Measurements from ENCODE around the gene RSPH6A.
A peak's percentile ranks its signal among the peaks of the same experiment; 100 is the strongest.

RSPH6A gene

GRCh38 chr19:45766296-45766868 is 48.7 kb downstream of the RSPH6A start:
- WGBS: 88% methylated on average over 17 of the region's 17 CpGs
- H3K27me3 ChIP-seq (ENCODE audit: control insufficient read depth in 1 of 2, insufficient read depth in 1 of 2, low read length in 2 of 2): peaks cover 4 to 17% of the 10 kb centered on the region in 2 experiments
- H3K9me3 ChIP-seq (ENCODE audit: control insufficient read depth, low read length): no peaks in the 10 kb centered on the region
- H2AK5ac ChIP-seq (ENCODE audit: low read length, severe bottlenecking): peak overlapping the region; percentile 61
- H3K14ac ChIP-seq (ENCODE audit: low read length in 2 of 2): peak overlapping the region; percentile 49 to 86
- peak overlapping the region; percentile 85 to 88 for H3K18ac ChIP-seq (ENCODE audit: low read depth in 1 of 2, low read length in 2 of 2)
- DNase-seq: no peak
- H4K91ac ChIP-seq (ENCODE audit: low read length): peak overlapping the region; percentile 89
- peak overlapping the region; percentile 44 for H3K27ac ChIP-seq (ENCODE audit: low read length, poor library complexity, severe bottlenecking)
- H3K4me2 ChIP-seq (ENCODE audit: low read length, poor library complexity, severe bottlenecking): peak overlapping the region; percentile 79
- H3K79me1 ChIP-seq (replicated peaks; ENCODE audit: low read length, poor library complexity, severe bottlenecking): peaks cover 14% of the 10 kb centered on the region
- peak overlapping the region; percentile 90 for H2BK120ac ChIP-seq (ENCODE audit: low read depth, low read length)
- H3K9ac ChIP-seq (ENCODE audit: low read length): peak overlapping the region; percentile 95
- H2BK12ac ChIP-seq (ENCODE audit: low read length in 2 of 2): peak overlapping the region; percentile 30 to 86
- peak overlapping the region; percentile 33 for H2BK15ac ChIP-seq (ENCODE audit: low read depth, poor library complexity, severe bottlenecking)
- peak overlapping the region; percentile 11 for H2BK5ac ChIP-seq (ENCODE audit: low read depth, low read length, poor library complexity, severe bottlenecking)
- H2AFZ ChIP-seq (ENCODE audit: low read depth, low read length): no peak overlapping the region
- peaks cover 49% of the 10 kb centered on the region for H3K4me1 ChIP-seq (ENCODE audit: control insufficient read depth, insufficient read depth, low read depth, low read length)
- peak overlapping the region; percentile 95 for H4K8ac ChIP-seq (ENCODE audit: low read length)
- H3K4me3 ChIP-seq (ENCODE audit: insufficient read depth in 1 of 2, low read depth in 1 of 2, low read length in 2 of 2): peak overlapping the region in 1 of 2 experiments; percentile 89
- H3K23ac ChIP-seq (ENCODE audit: low read length in 2 of 2): peak overlapping the region in 1 of 2 experiments; percentile 61
- peaks cover 9 to 27% of the 10 kb centered on the region in 2 experiments for H3K36me3 ChIP-seq (ENCODE audit: control insufficient read depth in 1 of 2, insufficient read depth in 2 of 2, low read depth in 1 of 2, low read length in 2 of 2)
- H3K4ac ChIP-seq (ENCODE audit: low read depth in 1 of 2, low read length in 2 of 2): peak overlapping the region; percentile 92 to 96

GRCh38 chr19:45765702-45766295 is 49.3 kb downstream of the RSPH6A start:
- peaks cover 14% of the 10 kb centered on the region for H3K79me1 ChIP-seq (replicated peaks; ENCODE audit: low read length, poor library complexity, severe bottlenecking)
- DNase-seq: no peak
- H3K18ac ChIP-seq (ENCODE audit: low read depth in 1 of 2, low read length in 2 of 2): peak overlapping the region in 1 of 2 experiments; percentile 18
- peaks cover 4 to 21% of the 10 kb centered on the region in 2 experiments for H3K36me3 ChIP-seq (ENCODE audit: control insufficient read depth in 1 of 2, insufficient read depth in 2 of 2, low read depth in 1 of 2, low read length in 2 of 2)
- no peak overlapping the region for H2AK5ac ChIP-seq (ENCODE audit: low read length, severe bottlenecking)
- H4K91ac ChIP-seq (ENCODE audit: low read length): peak overlapping the region; percentile 52
- H3K9ac ChIP-seq (ENCODE audit: low read length): peak overlapping the region; percentile 95
- peak overlapping the region; percentile 30 to 70 for H2BK12ac ChIP-seq (ENCODE audit: low read length in 2 of 2)
- H3K14ac ChIP-seq (ENCODE audit: low read length in 2 of 2): peak overlapping the region in 1 of 2 experiments; percentile 53
- peak overlapping the region; percentile 60 for H4K8ac ChIP-seq (ENCODE audit: low read length)
- H2AFZ ChIP-seq (ENCODE audit: low read depth, low read length): no peak overlapping the region
- peaks cover 4 to 17% of the 10 kb centered on the region in 2 experiments for H3K27me3 ChIP-seq (ENCODE audit: control insufficient read depth in 1 of 2, insufficient read depth in 1 of 2, low read length in 2 of 2)
- H3K4me1 ChIP-seq (ENCODE audit: control insufficient read depth, insufficient read depth, low read depth, low read length): peaks cover 44% of the 10 kb centered on the region
- no peak overlapping the region for H3K4me2 ChIP-seq (ENCODE audit: low read length, poor library complexity, severe bottlenecking)
- H2BK120ac ChIP-seq (ENCODE audit: low read depth, low read length): no peak overlapping the region
- 90% methylated on average over 23 of the region's 23 CpGs for WGBS
- no peaks in the 10 kb centered on the region for H3K9me3 ChIP-seq (ENCODE audit: control insufficient read depth, low read length)
- H3K23ac ChIP-seq (ENCODE audit: low read length in 2 of 2): no peak overlapping the region
- H3K27ac ChIP-seq (ENCODE audit: low read length, poor library complexity, severe bottlenecking): no peak overlapping the region
- peak overlapping the region in 1 of 2 experiments; percentile 48 for H3K4ac ChIP-seq (ENCODE audit: low read depth in 1 of 2, low read length in 2 of 2)
- H2BK5ac ChIP-seq (ENCODE audit: low read depth, low read length, poor library complexity, severe bottlenecking): no peak overlapping the region
- H2BK15ac ChIP-seq (ENCODE audit: low read depth, poor library complexity, severe bottlenecking): no peak overlapping the region
- H3K4me3 ChIP-seq (ENCODE audit: insufficient read depth in 1 of 2, low read depth in 1 of 2, low read length in 2 of 2): peak overlapping the region; percentile 7 to 89

DNA sequence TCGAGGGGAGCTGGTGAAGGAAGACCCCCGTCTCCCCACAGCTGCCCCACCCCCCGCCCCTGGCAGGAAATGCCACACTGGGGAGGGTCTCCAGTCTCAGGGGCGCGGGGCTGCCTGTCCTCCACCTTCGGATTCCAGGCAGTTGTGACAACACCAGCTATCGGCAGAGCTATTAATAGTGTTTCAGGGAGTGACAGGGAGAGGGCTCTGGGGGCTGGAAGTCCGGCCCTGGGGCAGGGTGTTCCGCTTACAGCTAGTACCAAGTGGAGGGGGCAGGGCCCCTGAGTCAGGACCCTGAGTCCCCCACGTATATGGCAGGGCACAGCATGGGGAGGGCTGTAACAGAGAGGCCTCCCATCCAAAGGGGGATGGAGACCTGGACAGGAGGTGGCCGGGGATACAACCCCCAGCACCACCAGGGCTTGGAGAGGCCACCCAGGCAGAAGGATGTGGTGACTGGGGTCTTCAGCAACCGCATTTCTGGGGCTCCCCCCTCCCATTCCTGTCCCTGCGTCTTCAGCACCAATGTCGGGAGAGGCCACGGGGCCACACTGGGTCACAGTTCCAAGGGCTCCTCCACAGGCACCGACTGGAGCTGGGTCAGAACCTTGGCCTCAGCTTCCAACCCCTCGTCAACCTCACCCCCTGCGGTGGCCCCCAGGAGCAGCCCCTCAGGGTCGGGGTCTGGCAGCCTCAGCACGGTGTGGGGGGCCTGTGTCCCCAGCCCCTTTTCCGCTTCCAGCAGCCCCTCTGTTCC is 50.0 kb downstream of the RSPH6A start:
- DNase-seq: no peak
- peak overlapping the region; percentile 28 for H4K91ac ChIP-seq (ENCODE audit: low read length)
- peak overlapping the region in 1 of 2 experiments; percentile 15 for H3K14ac ChIP-seq (ENCODE audit: low read length in 2 of 2)
- H3K4me2 ChIP-seq (ENCODE audit: low read length, poor library complexity, severe bottlenecking): no peak overlapping the region
- WGBS: 51% methylated on average over 21 of the region's 21 CpGs
- no peak overlapping the region for H2BK15ac ChIP-seq (ENCODE audit: low read depth, poor library complexity, severe bottlenecking)
- H3K23ac ChIP-seq (ENCODE audit: low read length in 2 of 2): peak overlapping the region in 1 of 2 experiments; percentile 74
- no peak overlapping the region for H2AK5ac ChIP-seq (ENCODE audit: low read length, severe bottlenecking)
- peak overlapping the region in 1 of 2 experiments; percentile 70 for H2BK12ac ChIP-seq (ENCODE audit: low read length in 2 of 2)
- peaks cover 4 to 17% of the 10 kb centered on the region in 2 experiments for H3K27me3 ChIP-seq (ENCODE audit: control insufficient read depth in 1 of 2, insufficient read depth in 1 of 2, low read length in 2 of 2)
- no peak overlapping the region for H2BK5ac ChIP-seq (ENCODE audit: low read depth, low read length, poor library complexity, severe bottlenecking)
- H3K18ac ChIP-seq (ENCODE audit: low read depth in 1 of 2, low read length in 2 of 2): peak overlapping the region in 1 of 2 experiments; percentile 18
- peaks cover 14% of the 10 kb centered on the region for H3K79me1 ChIP-seq (replicated peaks; ENCODE audit: low read length, poor library complexity, severe bottlenecking)
- no peak overlapping the region for H3K27ac ChIP-seq (ENCODE audit: low read length, poor library complexity, severe bottlenecking)
- peaks cover 39% of the 10 kb centered on the region for H3K4me1 ChIP-seq (ENCODE audit: control insufficient read depth, insufficient read depth, low read depth, low read length)
- H3K4me3 ChIP-seq (ENCODE audit: insufficient read depth in 1 of 2, low read depth in 1 of 2, low read length in 2 of 2): no peak overlapping the region
- H3K4ac ChIP-seq (ENCODE audit: low read depth in 1 of 2, low read length in 2 of 2): peak overlapping the region in 1 of 2 experiments; percentile 73
- peak overlapping the region; percentile 55 for H4K8ac ChIP-seq (ENCODE audit: low read length)
- H3K9ac ChIP-seq (ENCODE audit: low read length): no peak overlapping the region
- H2AFZ ChIP-seq (ENCODE audit: low read depth, low read length): no peak overlapping the region
- no peaks in the 10 kb centered on the region for H3K9me3 ChIP-seq (ENCODE audit: control insufficient read depth, low read length)
- H3K36me3 ChIP-seq (ENCODE audit: control insufficient read depth in 1 of 2, insufficient read depth in 2 of 2, low read depth in 1 of 2, low read length in 2 of 2): peaks cover 4 to 20% of the 10 kb centered on the region in 2 experiments
- no peak overlapping the region for H2BK120ac ChIP-seq (ENCODE audit: low read depth, low read length)

- H2BK5ac ChIP-seq (ENCODE audit: low read depth, low read length, poor library complexity, severe bottlenecking): no peak overlapping the region
- H4K8ac ChIP-seq (ENCODE audit: low read length): peak overlapping the region; percentile 50
- H2BK120ac ChIP-seq (ENCODE audit: low read depth, low read length): no peak overlapping the region
- no peak overlapping the region for H3K4me3 ChIP-seq (ENCODE audit: insufficient read depth in 1 of 2, low read depth in 1 of 2, low read length in 2 of 2)
- H4K91ac ChIP-seq (ENCODE audit: low read length): no peak overlapping the region
- H3K27ac ChIP-seq (ENCODE audit: low read length, poor library complexity, severe bottlenecking): no peak overlapping the region
- H3K23ac ChIP-seq (ENCODE audit: low read length in 2 of 2): no peak overlapping the region
- H2BK12ac ChIP-seq (ENCODE audit: low read length in 2 of 2): peak overlapping the region in 1 of 2 experiments; percentile 63
- WGBS: 70% methylated on average over 6 of the region's 6 CpGs
- H3K4ac ChIP-seq (ENCODE audit: low read depth in 1 of 2, low read length in 2 of 2): no peak overlapping the region
- no peak overlapping the region for H2AFZ ChIP-seq (ENCODE audit: low read depth, low read length)
- peak overlapping the region; percentile 43 for H3K9ac ChIP-seq (ENCODE audit: low read length)
- no peak overlapping the region for H2BK15ac ChIP-seq (ENCODE audit: low read depth, poor library complexity, severe bottlenecking)
- peaks cover 14% of the 10 kb centered on the region for H3K79me1 ChIP-seq (replicated peaks; ENCODE audit: low read length, poor library complexity, severe bottlenecking)
- peaks cover 4 to 17% of the 10 kb centered on the region in 2 experiments for H3K36me3 ChIP-seq (ENCODE audit: control insufficient read depth in 1 of 2, insufficient read depth in 2 of 2, low read depth in 1 of 2, low read length in 2 of 2)
- no peak for DNase-seq
- H3K9me3 ChIP-seq (ENCODE audit: control insufficient read depth, low read length): no peaks in the 10 kb centered on the region
- no peak overlapping the region for H3K4me2 ChIP-seq (ENCODE audit: low read length, poor library complexity, severe bottlenecking)
- H3K27me3 ChIP-seq (ENCODE audit: control insufficient read depth in 1 of 2, insufficient read depth in 1 of 2, low read length in 2 of 2): peaks cover 4 to 17% of the 10 kb centered on the region in 2 experiments
- peak overlapping the region in 1 of 2 experiments; percentile 30 for H3K18ac ChIP-seq (ENCODE audit: low read depth in 1 of 2, low read length in 2 of 2)
- no peak overlapping the region for H2AK5ac ChIP-seq (ENCODE audit: low read length, severe bottlenecking)
- H3K14ac ChIP-seq (ENCODE audit: low read length in 2 of 2): no peak overlapping the region
- H3K4me1 ChIP-seq (ENCODE audit: control insufficient read depth, insufficient read depth, low read depth, low read length): peaks cover 37% of the 10 kb centered on the region
These were observed 50.6 kb downstream of the RSPH6A start for GRCh38 chr19:45764475-45764874.

Measured in mesenchymal stem cell (in vitro differentiated cells and primary cell).